ENCODE data around the gene DYDC2. TPM values are rescaled to one million over a fixed set of nuclear protein-coding genes. Genes with fewer than 3 reads are reported as not detected.

DYDC2 gene
- total and polyA plus RNA-seq, 12 donors = not detected

DNA sequence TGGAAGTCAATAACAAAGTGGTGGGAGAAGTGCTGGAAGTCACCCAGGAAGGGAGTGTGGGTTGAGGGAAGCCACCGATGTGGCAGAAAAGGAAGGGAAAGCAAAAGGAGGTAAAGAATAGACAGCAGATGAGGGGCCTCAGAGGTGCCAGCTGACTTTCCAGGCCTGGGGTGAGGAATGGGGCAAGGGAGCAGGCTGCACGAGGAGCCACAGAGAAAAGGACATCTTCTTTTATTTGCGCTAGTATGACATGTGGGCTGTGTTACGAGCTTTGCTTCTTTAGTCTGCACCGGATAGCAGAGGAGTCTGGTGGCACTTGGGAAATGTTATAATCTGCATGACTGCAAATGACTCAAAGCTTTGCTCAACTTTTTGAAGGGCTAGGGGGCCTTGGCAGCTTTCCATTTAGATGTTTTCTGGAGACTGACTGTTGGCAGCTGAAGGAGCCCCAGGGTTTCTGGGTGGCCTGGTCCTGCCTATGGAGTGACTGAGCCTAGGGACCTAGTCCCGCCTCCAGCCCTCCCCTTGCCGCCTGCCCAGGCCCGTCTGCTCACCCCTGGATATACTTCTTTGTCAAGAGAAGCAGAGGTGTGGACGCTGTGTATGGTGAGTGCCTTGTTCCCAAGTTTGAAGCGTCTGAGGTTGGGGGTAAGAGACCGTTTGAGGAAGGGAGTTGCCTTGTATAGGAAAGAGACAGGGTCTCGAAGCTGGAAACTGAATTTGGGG, 56.9 kb downstream of the DYDC2 start:
- Histone ChIP-seq H3K27ac (peak overlapping the region in 8 of 10 donors; percentile 3 to 58 (median 40)), H3K4me3 (peak overlapping the region in 1 of 10 donors; percentile 27)

DNA sequence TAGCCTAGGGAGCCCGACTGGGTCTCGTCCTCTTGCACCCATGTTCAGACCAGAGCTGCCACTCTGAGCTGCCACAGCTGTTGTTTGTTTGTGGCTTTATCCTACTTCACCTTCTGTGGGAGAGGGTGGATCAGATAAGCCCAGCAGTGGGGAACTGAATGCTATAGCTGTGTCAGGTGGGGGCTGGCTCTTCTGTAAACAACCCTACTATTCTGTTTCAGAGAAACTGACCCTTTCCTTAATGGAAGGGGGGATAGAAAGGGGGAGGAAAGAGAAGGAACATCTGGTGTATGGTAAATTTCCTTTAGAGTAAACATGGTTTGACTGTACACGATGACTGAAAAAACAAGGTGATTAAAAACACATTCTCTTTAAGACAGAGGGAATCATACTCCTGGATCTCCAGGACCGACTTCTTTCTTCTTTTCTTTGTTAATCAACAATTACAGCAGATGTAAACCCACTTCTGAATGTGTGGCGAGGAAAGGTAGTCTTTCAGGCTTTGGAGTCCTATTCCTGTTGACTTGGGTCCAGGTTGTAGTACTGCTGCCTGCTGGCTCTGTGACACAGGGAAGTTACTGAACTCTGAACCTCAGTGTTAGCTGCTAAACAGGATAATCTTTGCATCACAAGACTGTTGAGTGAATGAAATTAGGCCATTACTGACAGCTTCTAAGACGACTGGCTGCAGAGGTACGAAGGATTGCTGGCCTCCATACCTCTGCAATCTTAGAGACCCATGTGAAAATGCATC, 57.7 kb downstream of the DYDC2 start:
- ATAC-seq (no peak), DNase-seq (no peak)
- WGBS, 2 donors = 53 to 69% methylated on average over 7 of the region's 7 CpGs
- Histone ChIP-seq H3K27ac (peak overlapping the region in 8 of 10 donors; percentile 3 to 58 (median 44)), H3K9me3 (no peaks in the 10 kb centered on the region), H3K4me3 (no peak overlapping the region), H3K36me3 (no peaks in the 10 kb centered on the region), H3K4me1 (peaks cover 10 to 77% (median 68%) of the 10 kb centered on the region in 9 donors), H3K27me3 (no peaks in the 10 kb centered on the region)
- intact Hi-C loops (cut with DNase I) = loop anchor here in 1 of 10 donors (5.0 kb wide), 1 partner anchor 38 kb away; the partner anchor contains the start of gene TSPAN14
- TF ChIP-seq, protein P1, sequence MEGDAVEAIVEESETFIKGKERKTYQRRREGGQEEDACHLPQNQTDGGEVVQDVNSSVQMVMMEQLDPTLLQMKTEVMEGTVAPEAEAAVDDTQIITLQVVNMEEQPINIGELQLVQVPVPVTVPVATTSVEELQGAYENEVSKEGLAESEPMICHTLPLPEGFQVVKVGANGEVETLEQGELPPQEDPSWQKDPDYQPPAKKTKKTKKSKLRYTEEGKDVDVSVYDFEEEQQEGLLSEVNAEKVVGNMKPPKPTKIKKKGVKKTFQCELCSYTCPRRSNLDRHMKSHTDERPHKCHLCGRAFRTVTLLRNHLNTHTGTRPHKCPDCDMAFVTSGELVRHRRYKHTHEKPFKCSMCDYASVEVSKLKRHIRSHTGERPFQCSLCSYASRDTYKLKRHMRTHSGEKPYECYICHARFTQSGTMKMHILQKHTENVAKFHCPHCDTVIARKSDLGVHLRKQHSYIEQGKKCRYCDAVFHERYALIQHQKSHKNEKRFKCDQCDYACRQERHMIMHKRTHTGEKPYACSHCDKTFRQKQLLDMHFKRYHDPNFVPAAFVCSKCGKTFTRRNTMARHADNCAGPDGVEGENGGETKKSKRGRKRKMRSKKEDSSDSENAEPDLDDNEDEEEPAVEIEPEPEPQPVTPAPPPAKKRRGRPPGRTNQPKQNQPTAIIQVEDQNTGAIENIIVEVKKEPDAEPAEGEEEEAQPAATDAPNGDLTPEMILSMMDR (IDR thresholded peaks at IDR 0.05) = no peak

More for the DNA sequence above, 56.9 kb downstream of the DYDC2 start:
- intact Hi-C loops (cut with DNase I) = loop anchor here in 1 of 10 donors (5.0 kb wide), 1 partner anchor 39 kb away; the partner anchor contains the start of gene TSPAN14
- Histone ChIP-seq H3K4me1 (peaks cover 10 to 85% (median 75%) of the 10 kb centered on the region in 9 donors), H3K9me3 (no peaks in the 10 kb centered on the region), H3K36me3 (no peaks in the 10 kb centered on the region), H3K27me3 (peaks cover 0 to 5% (median 0%) of the 10 kb centered on the region in 7 donors)
- TF ChIP-seq, protein P1 (IDR thresholded peaks at IDR 0.05) = no peak
- no peak for DNase-seq
- peak in 1 of 8 donors; percentile 42 for ATAC-seq
- 58 to 60% methylated on average over 12 of the region's 12 CpGs for WGBS, 2 donors

DNA sequence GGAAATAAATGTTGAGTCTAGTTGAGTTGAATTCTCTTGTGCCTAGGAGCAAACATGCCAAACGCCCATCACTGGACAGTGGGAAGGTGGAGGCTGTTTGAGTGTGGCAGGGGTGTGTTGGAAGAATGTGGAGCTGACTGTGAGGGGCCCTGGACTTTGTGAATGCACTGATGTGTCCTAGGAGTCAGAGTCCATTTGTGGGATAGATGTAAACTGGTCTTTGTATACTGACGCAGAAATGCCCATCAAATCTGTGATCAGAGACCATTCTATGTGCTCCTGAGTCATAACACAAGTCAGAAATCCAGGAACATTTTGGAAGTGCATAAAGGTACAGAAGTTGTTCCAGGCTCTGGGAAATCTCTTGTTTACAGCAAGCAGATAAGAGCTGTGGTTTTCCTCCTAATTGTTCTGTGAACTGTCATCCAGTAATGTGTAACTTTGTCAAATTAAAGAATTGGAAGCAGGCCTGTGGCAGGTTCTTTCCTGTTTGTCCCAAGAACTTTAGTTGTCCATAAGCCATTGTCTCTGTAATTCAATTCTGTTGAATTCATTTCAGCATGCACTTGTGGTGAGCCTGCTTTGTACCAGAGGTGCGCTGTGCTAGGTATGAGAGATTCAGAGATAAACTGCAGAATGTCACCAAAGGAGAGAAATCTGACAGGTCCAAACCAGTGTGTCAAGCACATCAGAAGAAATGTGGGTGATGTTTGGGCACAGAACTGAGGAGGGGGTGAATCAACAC, 59.3 kb downstream of the DYDC2 start:
- H3K27me3 ChIP-seq = no peaks in the 10 kb centered on the region
- ATAC-seq (peak in 3 of 8 donors; percentile 9 to 17 (median 16)), DNase-seq (no peak)
- no peaks in the 10 kb centered on the region for H3K9me3 ChIP-seq
- intact Hi-C loops (cut with DNase I) = no loop called here
- peaks cover 0 to 6% (median 0%) of the 10 kb centered on the region in 9 donors for H3K36me3 ChIP-seq
- 47 to 71% methylated on average over 3 of the region's 3 CpGs for WGBS, 2 donors
- H3K27ac ChIP-seq = peak overlapping the region; percentile 5 to 72 (median 64)
- no peak overlapping the region for H3K4me3 ChIP-seq
- TF ChIP-seq, protein P1 (IDR thresholded peaks at IDR 0.05) = no peak
- H3K4me1 ChIP-seq = peaks cover 10 to 67% (median 55%) of the 10 kb centered on the region in 9 donors

Measured in heart right ventricle (tissue), 16 donors.